Measurements from ENCODE around the gene ANAPC5. TPM values are rescaled to one million over a fixed set of nuclear protein-coding genes. Genes with fewer than 3 reads are reported as not detected.
"Not testable (repeated sequence)": the region's sequence is repeated elsewhere in the genome, so short reads cannot be mapped to it uniquely, and the experiment has no call there.

ANAPC5 gene
- total and polyA plus RNA-seq, 7 experiments from 2014 or later = 88.1 to 172 (median 141) TPM

GRCh38 chr12:121383601-121384021, 31.4 kb upstream of the ANAPC5 start:
- ChIA-PET CTCF (no interaction called here), POLR2A (interaction anchor here (0.6 to 0.8 kb wide), 3 partner anchors 8 to 144 kb away, joined by 3 to 4 read pairs (median 3); no protein-coding TSS in a partner anchor)
- Histone ChIP-seq H3K27me3 (ENCODE audit: control insufficient read depth in 2 of 2, insufficient read depth in 2 of 2, low read length in 2 of 2) (peaks cover 0 to 3% of the 10 kb centered on the region in 2 donors), H3K4me3 (ENCODE audit: low read length) (no peak overlapping the region), H3K9me3 (ENCODE audit: control insufficient read depth in 2 of 3, low read length in 3 of 3) (no peaks in the 10 kb centered on the region), H3K36me3 (ENCODE audit: control insufficient read depth in 2 of 3, insufficient read depth in 3 of 3, low read length in 3 of 3) (no peaks in the 10 kb centered on the region), H3K4me1 (ENCODE audit: control insufficient read depth in 2 of 2, insufficient read depth in 2 of 2, low read length in 2 of 2) (no peaks in the 10 kb centered on the region), H3K27ac (ENCODE audit: low read depth, low read length) (no peak overlapping the region)
- Mint-ChIP-seq H3K27me3 (peaks cover 0 to 9% (median 0%) of the 10 kb centered on the region in 5 donors), H3K4me1 (peaks cover 0 to 3% (median 0%) of the 10 kb centered on the region in 7 donors), H3K27ac (no peak overlapping the region), H3K36me3 (no peaks in the 10 kb centered on the region), H3K9me3 (peaks cover 0 to 1% (median 0%) of the 10 kb centered on the region in 11 donors), H3K4me3 (no peak overlapping the region)
- ATAC-seq = no peak
- no peak for DNase-seq
- intact Hi-C loops (cut with micrococcal nuclease) = no loop called here

DNA sequence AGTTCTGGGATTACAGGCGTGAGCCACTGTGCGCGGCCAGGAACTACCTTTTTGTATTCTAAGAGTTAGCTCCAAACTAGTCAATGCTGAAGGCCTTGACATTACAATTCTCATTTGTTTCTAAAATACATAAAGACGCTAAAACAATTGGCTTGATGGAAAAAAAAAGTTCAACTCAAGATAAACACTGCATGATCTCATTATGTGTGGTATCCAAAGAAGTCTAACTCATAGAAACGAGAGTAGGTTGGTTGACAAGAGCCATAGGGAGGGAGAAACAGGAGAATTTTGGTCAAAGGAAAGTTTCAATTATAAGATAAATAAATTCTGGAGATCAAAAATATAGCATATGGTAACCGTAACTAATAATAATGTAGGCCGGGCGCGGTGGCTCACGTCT, 27.7 kb upstream of the ANAPC5 start:
- no peak overlapping the region for H3K4me3 Mint-ChIP-seq
- Histone ChIP-seq H3K4me3 (ENCODE audit: low read length) (no peak overlapping the region), H3K9me3 (ENCODE audit: control insufficient read depth in 2 of 3, low read length in 3 of 3) (no peaks in the 10 kb centered on the region), H3K4me1 (ENCODE audit: control insufficient read depth in 2 of 2, insufficient read depth in 2 of 2, low read length in 2 of 2) (no peaks in the 10 kb centered on the region), H3K27me3 (ENCODE audit: control insufficient read depth in 2 of 2, insufficient read depth in 2 of 2, low read length in 2 of 2) (peaks cover 0 to 3% of the 10 kb centered on the region in 2 donors), H3K27ac (ENCODE audit: low read depth, low read length) (no peak overlapping the region), H3K36me3 (ENCODE audit: control insufficient read depth in 2 of 3, insufficient read depth in 3 of 3, low read length in 3 of 3) (no peaks in the 10 kb centered on the region)
- no peaks in the 10 kb centered on the region for H3K4me1 Mint-ChIP-seq
- no peaks in the 10 kb centered on the region for H3K36me3 Mint-ChIP-seq
- peaks cover 0 to 2% (median 0%) of the 10 kb centered on the region in 11 donors for H3K9me3 Mint-ChIP-seq
- no peak overlapping the region for H3K27ac Mint-ChIP-seq
- intact Hi-C loops (cut with micrococcal nuclease) = no loop called here
- POLR2A ChIA-PET = no interaction called here
- CTCF ChIA-PET = no interaction called here
- H3K27me3 Mint-ChIP-seq = peaks cover 0 to 18% (median 0%) of the 10 kb centered on the region in 5 donors
- DNase-seq (no peak), ATAC-seq (no peak)

DNA sequence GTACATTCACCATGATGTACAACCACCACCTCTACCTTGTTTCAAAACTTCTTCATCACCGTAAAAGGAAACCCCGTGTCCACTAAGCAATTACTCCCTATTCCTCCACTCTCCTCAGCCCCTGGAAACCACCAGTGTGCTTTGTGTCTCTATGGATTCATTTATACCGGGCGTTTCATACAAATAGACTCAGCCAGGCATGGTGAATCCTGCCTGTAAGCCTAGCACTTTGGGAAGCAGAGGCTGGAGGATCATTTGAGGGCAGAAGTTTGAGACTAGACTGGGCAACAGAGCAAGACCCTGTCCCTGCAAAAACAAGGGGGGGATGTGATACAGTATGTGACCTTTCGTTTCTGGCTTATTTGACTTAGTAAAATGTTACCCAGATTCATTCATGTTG, 26.5 kb upstream of the ANAPC5 start:
- Mint-ChIP-seq H3K9me3 (peaks cover 0 to 4% (median 0%) of the 10 kb centered on the region in 11 donors), H3K4me3 (no peak overlapping the region), H3K27ac (no peak overlapping the region), H3K27me3 (peaks cover 0 to 16% (median 0%) of the 10 kb centered on the region in 5 donors), H3K4me1 (no peaks in the 10 kb centered on the region), H3K36me3 (no peaks in the 10 kb centered on the region)
- intact Hi-C loops (cut with micrococcal nuclease) = no loop called here
- Histone ChIP-seq H3K27ac (ENCODE audit: low read depth, low read length) (no peak overlapping the region), H3K9me3 (ENCODE audit: control insufficient read depth in 2 of 3, low read length in 3 of 3) (no peaks in the 10 kb centered on the region), H3K36me3 (ENCODE audit: control insufficient read depth in 2 of 3, insufficient read depth in 3 of 3, low read length in 3 of 3) (no peaks in the 10 kb centered on the region), H3K4me3 (ENCODE audit: low read length) (no peak overlapping the region), H3K27me3 (ENCODE audit: control insufficient read depth in 2 of 2, insufficient read depth in 2 of 2, low read length in 2 of 2) (peaks cover 0 to 3% of the 10 kb centered on the region in 2 donors), H3K4me1 (ENCODE audit: control insufficient read depth in 2 of 2, insufficient read depth in 2 of 2, low read length in 2 of 2) (no peaks in the 10 kb centered on the region)
- ChIA-PET POLR2A (no interaction called here), CTCF (no interaction called here)
- DNase-seq (no peak), ATAC-seq (no peak)

DNA sequence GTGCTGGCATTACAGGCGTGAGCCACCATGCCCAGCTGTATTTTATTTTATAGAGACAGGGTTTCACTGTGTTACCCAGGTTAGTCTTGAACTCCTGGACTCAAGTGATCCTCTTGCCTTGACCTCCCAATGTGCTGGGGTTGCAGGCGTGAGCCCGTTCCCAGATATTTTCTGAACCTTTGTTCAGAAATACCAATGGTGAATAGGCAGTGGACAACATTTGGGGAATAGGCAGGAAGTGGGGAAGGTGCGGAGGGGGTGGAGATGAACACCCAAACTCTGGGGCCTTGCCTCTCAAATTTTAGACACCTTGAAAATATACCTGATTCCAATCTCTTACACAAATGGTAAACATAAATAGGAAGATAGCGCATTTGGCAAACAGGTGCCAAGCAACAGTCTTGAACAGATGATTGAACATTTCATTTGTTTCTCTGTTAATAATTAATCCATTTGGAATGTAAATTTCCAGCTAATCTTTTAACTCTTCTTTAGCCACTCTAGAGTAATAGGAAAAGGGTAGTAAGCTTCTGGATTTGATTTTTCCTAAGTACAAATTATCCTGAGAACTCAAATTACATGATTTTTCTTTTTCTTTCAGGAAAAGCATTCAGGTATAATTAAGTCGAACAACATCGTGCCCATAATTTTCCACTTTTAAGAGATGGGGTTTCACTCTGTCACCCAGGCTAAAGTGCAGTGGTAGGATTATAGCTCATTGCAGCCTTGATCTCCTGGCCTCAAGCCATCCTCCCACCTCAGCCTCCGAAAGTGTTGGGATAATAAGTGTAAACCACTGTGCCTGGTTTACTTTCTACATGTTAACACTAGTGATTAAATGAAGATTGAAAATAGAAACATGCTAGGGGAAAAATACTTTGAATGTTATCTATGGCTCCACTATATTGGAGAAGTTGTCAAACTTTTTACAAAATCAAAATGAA, 24.8 kb upstream of the ANAPC5 start:
- H3K27me3 Mint-ChIP-seq = peaks cover 0 to 16% (median 0%) of the 10 kb centered on the region in 5 donors
- H3K36me3 ChIP-seq (ENCODE audit: control insufficient read depth in 2 of 3, insufficient read depth in 3 of 3, low read length in 3 of 3) = no peaks in the 10 kb centered on the region
- H3K4me3 ChIP-seq (ENCODE audit: low read length) = no peak overlapping the region
- no peak overlapping the region for H3K4me3 Mint-ChIP-seq
- ATAC-seq (no peak), DNase-seq (no peak)
- no peaks in the 10 kb centered on the region for H3K9me3 ChIP-seq (ENCODE audit: control insufficient read depth in 2 of 3, low read length in 3 of 3)
- peaks cover 0 to 4% (median 0%) of the 10 kb centered on the region in 11 donors for H3K9me3 Mint-ChIP-seq
- intact Hi-C loops (cut with micrococcal nuclease) = no loop called here
- ChIA-PET CTCF (no interaction called here), POLR2A (no interaction called here)
- no peaks in the 10 kb centered on the region for H3K36me3 Mint-ChIP-seq
- H3K27ac Mint-ChIP-seq = no peak overlapping the region
- H3K27ac ChIP-seq (ENCODE audit: low read depth, low read length) = no peak overlapping the region
- H3K4me1 ChIP-seq (ENCODE audit: control insufficient read depth in 2 of 2, insufficient read depth in 2 of 2, low read length in 2 of 2) = no peaks in the 10 kb centered on the region
- H3K4me1 Mint-ChIP-seq = peaks cover 0 to 4% (median 0%) of the 10 kb centered on the region in 7 donors
- peaks cover 0 to 3% of the 10 kb centered on the region in 2 donors for H3K27me3 ChIP-seq (ENCODE audit: control insufficient read depth in 2 of 2, insufficient read depth in 2 of 2, low read length in 2 of 2)

DNA sequence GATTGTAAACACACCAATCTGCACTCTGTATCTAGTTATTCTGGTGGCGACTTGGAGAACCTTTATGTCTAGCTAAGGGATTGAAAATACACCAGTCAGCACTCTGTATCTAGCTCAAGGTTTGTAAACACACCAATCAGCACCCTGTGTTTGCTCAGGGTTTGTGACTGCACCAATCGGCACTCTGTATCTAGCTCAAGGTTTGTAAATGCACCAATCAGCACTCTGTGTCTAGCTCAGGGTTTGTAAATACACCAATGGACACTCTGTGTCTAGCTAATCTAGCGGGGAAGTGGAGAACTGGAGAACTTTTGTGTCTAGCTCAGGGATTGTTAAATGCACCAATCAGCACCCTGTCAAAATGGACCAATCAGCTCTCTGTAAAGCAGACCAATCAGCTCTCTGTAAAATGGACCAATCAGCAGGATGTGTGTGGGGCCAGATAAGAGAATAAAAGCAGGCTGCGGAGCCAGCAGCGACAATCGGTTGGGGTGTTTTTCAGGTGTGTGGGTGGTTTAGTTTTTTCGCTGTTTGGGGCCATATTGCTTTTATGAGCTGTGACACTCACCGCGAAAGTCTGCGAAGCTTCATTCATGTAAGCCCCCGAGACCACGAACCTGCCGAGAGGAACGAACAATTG, 22.9 kb upstream of the ANAPC5 start:
- CTCF ChIA-PET; intact Hi-C loops (cut with micrococcal nuclease); H3K4me1 Mint-ChIP-seq; H3K27ac ChIP-seq (ENCODE audit: low read depth, low read length); H3K36me3 ChIP-seq (ENCODE audit: control insufficient read depth in 2 of 3, insufficient read depth in 3 of 3, low read length in 3 of 3); H3K36me3 Mint-ChIP-seq; H3K9me3 ChIP-seq (ENCODE audit: control insufficient read depth in 2 of 3, low read length in 3 of 3); H3K27ac Mint-ChIP-seq; H3K4me3 Mint-ChIP-seq; DNase-seq; H3K9me3 Mint-ChIP-seq; H3K27me3 ChIP-seq (ENCODE audit: control insufficient read depth in 2 of 2, insufficient read depth in 2 of 2, low read length in 2 of 2); H3K4me1 ChIP-seq (ENCODE audit: control insufficient read depth in 2 of 2, insufficient read depth in 2 of 2, low read length in 2 of 2); H3K4me3 ChIP-seq (ENCODE audit: low read length); ATAC-seq: not testable (repeated sequence)
- POLR2A ChIA-PET = interaction anchor here (0.7 kb wide), 1 partner anchor 10 kb away, joined by 3 read pairs; no protein-coding TSS in a partner anchor
- peaks cover 0 to 16% (median 0%) of the 10 kb centered on the region in 5 donors for H3K27me3 Mint-ChIP-seq

- intact Hi-C loops (cut with micrococcal nuclease); H3K9me3 Mint-ChIP-seq; ATAC-seq; H3K9me3 ChIP-seq (ENCODE audit: control insufficient read depth in 2 of 3, low read length in 3 of 3); H3K27ac ChIP-seq (ENCODE audit: low read depth, low read length); H3K36me3 ChIP-seq (ENCODE audit: control insufficient read depth in 2 of 3, insufficient read depth in 3 of 3, low read length in 3 of 3); H3K36me3 Mint-ChIP-seq; DNase-seq; H3K4me1 Mint-ChIP-seq; H3K4me3 Mint-ChIP-seq; H3K4me1 ChIP-seq (ENCODE audit: control insufficient read depth in 2 of 2, insufficient read depth in 2 of 2, low read length in 2 of 2); H3K27ac Mint-ChIP-seq; H3K27me3 ChIP-seq (ENCODE audit: control insufficient read depth in 2 of 2, insufficient read depth in 2 of 2, low read length in 2 of 2); CTCF ChIA-PET; H3K4me3 ChIP-seq (ENCODE audit: low read length): not testable (repeated sequence)
- H3K27me3 Mint-ChIP-seq = peaks cover 0 to 17% (median 0%) of the 10 kb centered on the region in 5 donors
- POLR2A ChIA-PET = interaction anchor here (0.7 kb wide), 1 partner anchor 9 kb away, joined by 3 read pairs; no protein-coding TSS in a partner anchor
Observed at GRCh38 chr12:121374336-121374735, 22.1 kb upstream of the ANAPC5 start.

Data from naive thymus-derived CD4-positive, alpha-beta T cell (primary cell).